NK-92 (cell line): Measurements from ENCODE around the gene GPC6.
"Not testable (repeated sequence)": the region's sequence is repeated elsewhere in the genome, so short reads cannot be mapped to it uniquely, and the experiment has no call there.

Experiments
- DNase-seq: peaks from one replicate; lab custom pipeline; 2025; ENCODE audit not compliant: unreplicated experiment; lab: John Stamatoyannopoulos, UW

The GPC6 gene

DNA sequence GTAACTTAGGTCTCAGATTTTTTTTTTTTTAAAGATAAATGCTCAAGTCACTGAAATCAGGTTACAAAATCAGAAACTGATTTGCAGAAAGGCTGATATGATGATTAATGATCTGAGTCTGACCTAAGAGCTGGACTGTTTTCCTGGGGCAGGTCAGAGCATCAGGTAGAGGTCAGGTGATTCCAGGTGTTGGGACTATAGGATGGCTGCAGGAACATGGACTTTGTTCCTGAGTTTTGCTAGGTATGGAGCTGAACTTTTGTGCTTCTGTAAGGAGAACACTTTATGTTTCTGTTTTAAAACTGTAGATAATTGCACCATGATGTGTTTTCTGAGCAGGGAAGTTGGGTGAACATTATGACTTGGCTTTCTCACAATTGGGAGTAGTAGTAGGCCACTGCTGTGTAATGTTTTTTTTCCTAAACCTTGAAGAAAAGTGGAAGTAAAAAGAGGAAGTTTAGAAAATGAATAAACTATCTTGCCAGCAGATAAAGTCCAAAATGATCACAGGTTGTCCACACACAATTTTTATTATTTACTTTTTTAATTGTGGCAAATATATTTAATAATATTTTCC, 955.7 kb downstream of the GPC6 start:
- DNase-seq: no peak

DNA sequence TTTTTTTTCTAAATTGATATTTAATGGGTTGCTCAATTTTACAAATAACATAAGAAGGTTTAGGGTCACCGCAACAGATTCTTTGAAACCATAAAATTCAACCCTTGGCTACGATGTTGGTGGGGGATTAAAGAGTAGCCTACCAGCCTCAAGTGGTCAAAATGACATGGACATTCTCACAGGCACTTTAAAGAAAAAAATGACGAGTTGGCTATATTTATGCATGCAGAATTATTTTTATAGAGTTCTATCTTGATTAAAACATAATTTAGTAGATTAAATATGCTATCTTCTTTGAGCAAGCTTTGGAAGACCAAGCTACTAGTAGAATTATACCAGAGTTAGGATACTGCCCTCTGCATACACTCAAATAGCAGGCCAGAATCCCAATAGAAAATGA, 959.9 kb downstream of the GPC6 start:
- DNase-seq: no peak

DNA sequence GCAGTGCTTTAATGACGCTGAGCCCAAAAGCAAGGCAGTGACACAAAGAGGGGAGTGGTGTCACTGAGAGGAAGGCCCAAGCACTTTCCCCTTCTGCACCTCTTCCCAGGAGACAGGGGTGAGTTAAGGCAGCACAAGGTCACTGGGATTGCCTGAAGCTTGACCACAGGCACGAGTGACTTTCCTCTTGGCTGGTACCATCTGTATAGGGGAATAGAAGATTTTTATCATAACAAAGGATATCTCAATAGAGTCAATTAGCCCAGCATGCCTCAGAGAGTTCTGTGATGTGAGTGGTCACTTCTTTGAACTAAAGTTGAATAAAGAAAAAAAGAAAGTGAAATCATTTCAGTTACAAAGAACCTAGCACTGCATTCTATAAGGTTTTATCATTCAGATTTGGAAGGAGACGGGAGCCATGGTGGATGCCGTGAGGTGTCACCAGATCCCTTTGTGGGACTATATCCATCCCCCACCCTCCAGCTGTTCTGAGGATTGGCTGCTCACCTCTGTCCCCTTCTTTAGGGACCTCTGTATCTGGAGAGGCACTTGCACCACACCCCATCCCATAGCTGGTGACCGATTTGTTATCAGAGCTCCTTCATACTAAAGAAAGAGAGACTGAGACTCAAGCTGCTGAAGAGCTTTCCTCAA, 961.7 kb downstream of the GPC6 start:
- DNase-seq: no peak

DNA sequence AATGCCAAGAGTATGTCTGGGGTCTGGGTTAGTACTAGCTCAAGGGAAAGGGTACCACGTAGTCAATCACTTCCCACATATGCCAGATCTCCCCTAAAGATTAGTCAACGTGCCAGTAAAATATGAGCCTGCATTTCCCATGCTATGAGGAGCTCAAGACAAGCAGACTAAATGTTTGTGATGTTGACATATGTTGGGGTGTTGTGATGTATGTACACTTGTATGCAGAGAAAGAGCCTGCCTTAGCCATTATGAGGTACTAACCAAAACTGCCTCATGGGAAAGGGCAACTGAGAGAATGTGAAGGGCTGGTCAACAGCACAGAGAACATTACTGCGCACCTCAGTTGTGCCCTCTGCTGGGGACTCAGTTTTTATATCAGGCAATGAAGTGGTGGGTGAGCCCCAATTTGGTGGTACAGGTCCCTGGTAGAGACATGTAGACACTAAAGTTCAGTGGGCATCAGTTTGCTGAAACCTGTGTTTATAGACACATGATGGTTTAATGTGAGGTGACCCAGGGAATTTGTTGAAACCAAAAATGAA, 965.9 kb downstream of the GPC6 start:
- no peak for DNase-seq

DNA sequence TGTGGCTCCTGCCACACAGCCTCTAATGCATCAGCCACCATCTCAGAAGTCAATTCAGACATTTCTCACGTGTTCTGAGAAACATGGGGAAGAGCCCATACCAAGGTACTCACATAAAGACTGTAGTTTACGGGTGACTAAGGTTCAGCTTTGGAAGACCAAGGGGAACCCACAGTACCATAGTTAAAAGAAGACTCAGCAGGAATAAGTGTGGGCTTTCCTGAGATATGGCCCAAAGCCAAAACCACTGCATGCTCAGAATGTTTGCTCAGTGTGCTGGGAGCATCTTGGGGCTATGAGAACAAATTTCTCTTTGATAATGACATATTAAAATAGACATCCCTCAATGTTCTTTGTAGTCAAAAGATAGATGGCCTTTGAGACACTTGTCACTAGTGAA, 969.1 kb downstream of the GPC6 start:
- DNase-seq: no peak

DNA sequence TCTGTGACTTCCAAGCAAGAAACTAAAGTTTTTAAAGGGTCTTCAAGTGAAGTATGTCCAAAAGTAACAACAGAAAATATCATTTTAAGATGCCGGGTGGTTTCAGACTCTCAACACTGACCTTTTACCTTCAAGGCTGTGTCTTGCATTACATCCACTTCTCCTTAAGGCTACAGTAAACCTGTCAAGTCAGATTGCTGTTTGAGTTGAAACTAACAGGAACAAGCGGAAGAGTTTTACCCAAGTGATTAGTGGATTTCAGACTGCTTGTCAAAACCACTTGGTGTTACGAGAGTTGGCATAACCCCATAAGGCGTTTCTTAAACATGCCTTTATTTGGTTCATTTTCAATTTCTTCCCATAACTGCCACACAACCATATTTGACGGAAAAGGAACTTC, 969.8 kb downstream of the GPC6 start:
- no peak for DNase-seq

DNA sequence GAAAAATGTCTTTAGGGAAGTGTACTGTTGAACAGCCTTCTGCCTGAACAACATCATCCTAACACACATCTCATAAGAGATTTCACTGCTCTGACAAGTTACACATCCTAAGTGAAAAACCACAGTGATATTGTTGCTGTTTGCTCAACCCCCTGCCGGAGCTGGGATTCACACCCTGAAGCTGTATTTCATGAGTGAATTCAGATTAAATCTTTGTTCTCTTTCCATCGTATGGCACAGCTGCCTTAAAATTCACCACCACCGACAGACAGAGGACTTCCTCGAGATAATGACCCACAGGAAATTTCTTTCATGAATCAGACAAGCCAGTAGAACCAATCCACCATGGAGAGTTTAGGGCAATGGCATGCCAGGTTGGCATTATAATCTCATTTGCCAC, 972.1 kb downstream of the GPC6 start:
- DNase-seq: no peak

DNA sequence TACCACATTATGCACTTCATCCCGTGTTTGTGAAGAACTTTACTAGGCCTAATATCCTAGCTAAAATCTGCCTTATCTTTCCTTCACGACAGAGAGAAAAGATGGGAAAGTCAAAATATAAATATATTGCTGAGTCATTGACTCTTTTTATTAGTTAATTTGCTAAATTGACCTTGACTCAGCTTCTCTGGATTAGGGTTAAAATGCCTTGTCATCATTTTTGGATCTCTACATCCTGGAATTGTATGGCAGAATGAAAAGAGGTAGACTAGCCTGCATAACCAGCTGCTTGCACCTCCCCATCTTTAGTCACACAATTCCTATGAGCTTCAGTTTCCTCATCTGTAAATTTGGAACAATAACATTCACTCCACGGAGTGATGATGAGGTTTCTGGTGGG, 972.5 kb downstream of the GPC6 start:
- DNase-seq: no peak

DNA sequence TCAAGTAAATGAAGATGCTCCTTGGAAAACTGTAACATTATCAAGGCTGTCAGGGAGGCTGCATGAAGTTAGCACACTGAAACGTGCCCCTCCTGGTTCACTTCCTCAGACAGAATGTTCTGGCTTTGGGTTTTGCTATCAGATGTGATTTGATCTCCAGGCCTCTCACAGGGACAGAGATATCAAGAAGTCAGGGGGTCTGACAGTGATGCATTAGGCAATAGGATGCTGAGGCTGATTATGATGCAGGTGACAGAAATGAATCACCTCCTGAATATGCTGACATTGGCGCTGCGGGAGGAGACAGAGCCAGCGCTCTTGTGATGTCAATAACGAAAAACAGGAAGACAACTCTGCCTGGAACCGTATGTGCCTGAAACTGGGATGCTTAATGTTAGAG, 974.4 kb downstream of the GPC6 start:
- no peak for DNase-seq

DNA sequence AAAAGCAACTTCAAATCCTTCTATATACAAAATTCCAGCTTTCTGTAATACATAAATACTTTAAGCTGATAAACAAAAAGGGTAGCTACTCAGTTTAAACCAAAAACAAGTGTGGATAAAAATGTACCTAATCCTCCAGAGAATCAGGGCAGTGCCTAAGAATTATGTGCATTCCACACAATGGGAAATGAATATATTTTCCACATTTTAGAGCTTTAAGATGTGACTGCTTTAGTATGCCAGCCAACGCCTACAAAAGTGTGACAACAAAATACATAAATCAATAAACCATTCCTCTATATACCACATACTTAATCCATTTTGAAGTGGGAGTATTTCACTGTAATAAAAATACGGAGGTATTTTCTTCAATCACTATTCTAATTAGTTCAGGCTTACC, 977.6 kb downstream of the GPC6 start:
- no peak for DNase-seq

DNA sequence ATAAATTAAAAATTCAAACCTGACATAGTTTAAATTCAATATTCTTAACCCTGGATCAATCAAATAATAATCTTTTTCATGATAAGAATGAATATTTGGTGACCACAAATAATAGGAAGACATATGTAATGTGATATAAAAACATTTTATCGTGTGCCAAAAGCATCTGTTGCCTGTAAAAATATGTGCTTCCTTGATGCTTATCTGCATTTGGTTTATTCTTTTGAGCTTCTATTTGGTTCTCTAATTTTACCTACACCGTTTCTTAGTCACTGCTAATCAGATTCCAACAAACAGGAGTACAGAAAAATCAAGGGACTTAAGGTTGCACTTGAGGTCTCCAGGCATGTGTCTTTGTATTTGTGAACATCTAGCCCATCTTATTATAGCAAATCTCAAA, 978.3 kb downstream of the GPC6 start:
- no peak for DNase-seq

DNA sequence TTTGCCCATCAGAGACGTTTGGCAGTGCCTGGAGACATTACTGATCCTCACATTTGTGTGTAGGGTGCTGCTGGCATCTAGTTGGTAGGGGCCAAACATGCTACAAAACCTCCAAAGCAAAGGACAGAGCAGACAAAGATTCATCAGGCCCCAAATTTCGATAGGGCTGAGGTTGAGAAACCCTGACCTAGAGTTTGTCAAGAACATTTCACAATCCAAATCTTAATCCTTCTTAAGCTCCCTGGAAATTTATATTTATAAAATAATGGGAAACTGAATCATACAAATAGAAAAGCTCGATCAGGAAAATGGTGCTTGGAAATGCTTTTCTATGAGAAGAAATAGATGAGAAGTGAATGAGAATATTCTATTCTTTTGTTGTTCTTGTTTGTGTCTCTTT, 979.3 kb downstream of the GPC6 start:
- DNase-seq: no peak

DNA sequence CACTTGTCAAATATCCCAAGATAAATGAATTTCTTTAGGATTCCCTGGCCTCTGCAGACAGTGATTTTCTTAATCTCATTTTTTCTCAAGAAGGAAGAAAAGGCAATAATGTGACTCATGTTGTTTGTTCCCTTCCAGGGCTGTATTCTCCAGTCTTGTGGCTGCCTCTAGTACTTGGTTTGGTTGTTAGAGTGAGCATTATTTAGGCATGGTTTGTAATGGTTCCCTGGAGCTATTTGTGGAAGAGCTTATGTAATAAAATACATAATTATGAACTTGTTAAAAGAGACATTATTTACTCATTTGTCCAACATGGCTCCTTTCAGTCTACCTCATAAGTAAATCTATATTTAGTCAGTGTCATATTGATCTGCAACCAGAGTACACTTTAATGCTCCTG, 982.5 kb downstream of the GPC6 start:
- DNase-seq: no peak

DNA sequence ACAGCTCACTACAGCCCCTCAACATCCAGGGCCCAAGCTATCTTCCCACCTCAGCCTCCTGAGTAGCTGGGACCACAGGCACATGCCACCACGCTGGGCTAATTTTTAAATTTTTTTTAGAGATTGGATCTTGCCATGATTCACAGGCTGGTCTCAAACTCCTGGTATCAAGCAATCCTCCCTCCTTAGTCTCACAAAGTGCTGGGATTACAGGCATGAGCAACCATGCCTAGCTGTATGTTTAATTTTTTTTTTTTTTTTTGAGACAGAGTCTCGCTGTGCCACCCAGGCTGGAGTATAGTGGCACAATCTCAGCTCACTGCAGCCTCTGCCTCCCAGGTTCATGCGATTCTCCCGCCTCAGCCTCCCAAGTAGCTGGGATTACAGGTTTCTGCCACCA, 983.3 kb downstream of the GPC6 start:
- DNase-seq: not testable (repeated sequence)

DNA sequence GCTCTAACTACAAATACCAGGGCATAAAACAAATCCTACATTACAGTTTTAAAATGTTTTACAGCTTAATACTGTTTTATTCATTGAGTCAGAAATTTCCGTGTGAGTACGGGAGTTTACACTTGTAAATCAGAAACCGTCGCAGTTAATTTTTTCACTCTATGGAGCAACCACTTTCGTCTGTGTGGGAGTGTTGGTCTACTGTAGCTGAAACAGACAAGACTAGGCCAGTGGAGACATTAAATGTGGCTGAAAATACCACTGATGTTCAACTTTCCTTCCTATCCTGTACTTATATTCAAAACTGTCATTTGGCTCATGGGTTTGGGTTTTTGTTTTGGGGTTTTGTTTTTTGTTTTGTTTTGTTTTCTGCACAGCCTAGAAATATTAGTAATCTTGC, 984.2 kb downstream of the GPC6 start:
- DNase-seq: no peak

DNA sequence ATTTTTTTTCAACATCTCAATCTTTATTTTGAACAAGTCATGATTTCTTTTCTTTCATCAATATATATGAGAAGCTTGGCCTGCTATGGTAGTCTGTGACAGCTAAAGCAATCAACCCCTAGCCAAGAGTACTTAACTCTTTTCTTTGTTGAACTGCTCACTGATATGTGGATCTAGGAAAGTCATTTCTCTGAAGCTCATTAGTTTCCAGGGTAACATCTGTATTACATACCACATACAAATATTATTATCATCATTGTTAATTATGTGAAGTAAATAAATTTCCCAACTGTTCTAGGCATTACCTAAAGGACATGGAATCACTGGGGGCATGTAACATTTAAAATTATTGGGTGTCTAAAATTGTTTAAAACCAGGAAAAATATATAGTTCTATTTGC, 985.6 kb downstream of the GPC6 start:
- no peak for DNase-seq

DNA sequence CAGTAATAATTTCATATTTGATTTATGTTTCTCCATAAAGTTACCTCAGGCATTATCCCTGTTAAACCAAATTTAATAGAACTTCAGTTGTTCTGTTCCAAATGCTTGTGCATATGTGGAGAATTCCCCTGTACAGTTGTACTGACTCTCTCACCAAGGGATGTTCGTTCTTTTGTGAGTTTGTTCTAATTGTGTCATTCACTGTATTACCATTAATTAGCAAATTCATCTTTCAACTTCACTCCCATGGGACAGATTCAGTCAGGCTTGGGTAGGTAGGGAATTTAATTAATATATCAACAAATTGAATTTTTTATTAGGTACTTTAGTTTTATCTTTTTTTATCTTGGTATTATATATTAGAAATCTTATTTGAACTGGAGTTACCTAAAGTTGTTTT, 987.5 kb downstream of the GPC6 start:
- no peak for DNase-seq

DNA sequence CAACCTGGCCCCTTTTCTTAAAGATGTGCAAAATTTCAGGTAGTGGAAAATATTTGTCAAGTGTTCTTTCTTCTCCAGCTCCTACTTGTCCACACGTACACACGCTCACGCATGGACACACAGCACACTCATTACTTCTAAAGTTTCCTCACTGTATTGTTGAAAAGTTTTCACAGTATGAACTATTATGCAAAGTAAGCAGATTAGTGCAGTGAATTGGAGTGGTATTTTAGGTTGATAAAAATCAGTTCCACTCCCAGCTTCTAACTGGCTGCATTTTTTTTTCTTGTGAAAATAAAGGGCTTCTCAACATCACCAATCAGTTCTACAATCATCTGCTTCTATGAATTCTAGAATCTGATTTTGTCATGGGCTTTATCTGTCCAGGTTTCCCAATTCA, 988.4 kb downstream of the GPC6 start:
- DNase-seq: no peak

DNA sequence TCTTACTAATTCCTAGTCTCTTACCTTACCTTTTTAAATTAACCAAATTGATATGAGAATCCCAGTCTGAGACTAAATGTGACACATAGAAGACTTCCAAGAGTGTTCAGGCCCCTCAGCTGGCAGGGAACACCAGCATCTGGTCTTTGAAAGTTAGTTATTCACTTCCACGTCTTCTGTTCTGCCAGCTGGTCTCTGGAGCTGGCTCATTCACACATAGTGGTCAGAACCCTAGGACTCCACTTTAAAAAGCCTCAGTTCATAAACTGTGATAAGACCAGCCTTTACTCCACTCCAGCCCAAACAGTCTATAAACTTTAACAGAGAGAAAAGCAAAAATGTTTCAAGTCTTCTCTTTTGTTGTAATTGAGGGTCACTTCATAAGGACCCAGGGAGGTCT, 989.9 kb downstream of the GPC6 start:
- no peak for DNase-seq

DNA sequence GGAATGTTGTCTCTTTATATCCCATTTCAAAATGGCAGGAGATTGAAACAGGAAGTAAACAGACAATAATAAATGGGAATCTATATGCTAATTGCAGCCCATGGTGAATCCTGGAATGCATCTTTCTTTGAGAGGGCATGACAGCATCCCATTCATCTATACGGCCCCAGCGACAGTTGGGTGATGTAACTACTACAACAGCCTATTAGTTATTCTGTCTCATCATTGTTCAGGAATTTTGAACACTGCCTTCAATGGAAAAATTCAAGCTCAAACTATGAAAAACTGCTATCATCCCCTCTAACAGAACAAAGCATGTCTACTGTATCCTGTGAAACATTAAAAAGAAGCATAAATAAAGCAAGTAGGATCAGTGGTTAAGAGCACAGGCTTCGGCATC, 990.8 kb downstream of the GPC6 start:
- no peak for DNase-seq

DNA sequence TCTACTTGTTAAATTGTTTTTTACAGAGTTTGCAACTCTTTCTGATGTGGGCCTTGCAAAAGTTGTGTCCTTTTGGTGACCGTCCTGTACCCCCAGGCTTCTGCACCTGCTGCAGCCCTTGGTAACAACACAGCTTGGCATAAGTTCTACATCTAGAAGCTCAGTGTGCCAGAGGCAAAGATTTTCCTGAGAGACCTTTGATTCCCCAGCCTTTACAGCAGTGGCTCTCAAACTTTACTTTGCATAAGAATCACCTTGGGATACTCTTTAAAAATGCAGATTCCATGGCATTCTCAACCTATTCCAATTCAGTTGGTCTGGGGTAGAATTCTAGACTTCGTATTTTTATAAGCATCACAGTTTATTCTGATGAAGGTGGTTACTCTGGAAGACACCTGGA, 991.9 kb downstream of the GPC6 start:
- DNase-seq: no peak

DNA sequence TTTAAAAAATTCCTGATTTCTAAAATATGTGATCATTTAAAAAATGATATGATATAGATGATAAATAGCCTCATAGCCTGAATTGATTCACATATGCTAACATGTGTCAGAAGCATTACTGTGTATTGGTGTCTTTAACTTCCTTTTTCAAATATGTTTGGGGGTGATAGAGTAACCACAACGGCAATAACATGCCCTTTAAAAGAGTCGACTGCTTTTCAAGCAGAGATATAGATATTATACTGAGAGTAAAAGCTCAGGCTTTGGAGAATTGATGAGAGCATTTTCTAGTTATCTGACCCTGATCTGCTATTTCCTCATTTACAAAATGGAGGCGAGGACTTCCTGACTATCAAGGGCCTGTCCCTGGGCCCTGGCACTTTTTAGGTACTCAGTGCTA, 992.3 kb downstream of the GPC6 start:
- DNase-seq: no peak

DNA sequence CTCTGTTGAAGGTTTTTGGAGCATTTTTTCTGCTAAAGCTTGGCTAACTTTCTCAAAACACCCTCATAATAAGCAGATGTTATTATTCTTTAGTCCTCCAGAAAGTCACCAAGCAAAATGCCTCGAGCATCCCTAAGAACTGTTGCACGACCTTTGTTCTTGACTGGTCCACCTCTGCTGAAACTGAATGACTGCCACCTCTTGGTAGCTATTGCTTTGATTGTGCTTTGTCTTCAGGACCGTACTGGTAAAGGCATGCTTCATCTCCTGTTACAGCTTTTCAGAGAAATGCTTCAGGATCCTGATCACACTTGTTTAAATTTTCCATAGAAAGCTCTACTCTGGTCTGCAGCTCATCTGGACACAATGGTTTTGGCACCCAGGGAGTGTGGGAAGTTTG, 998.1 kb downstream of the GPC6 start:
- no peak for DNase-seq
